ENCODE data around the gene OR6C74.

Gene OR6C74

GRCh38 chr12:55280991-55281390, 36.6 kb downstream of the OR6C74 start:
- H3K4me2 ChIP-seq (ENCODE audit: low read depth, low read length, poor library complexity, severe bottlenecking): no peak overlapping the region
- no peak overlapping the region for H3K9ac ChIP-seq (ENCODE audit: low read length)
- TF ChIP-seq CTCF (IDR thresholded peaks at IDR 0.05; ENCODE audit: insufficient read depth, low read length, poor library complexity, severe bottlenecking): no peak
- no peak for TF ChIP-seq EZH2phosphoT487 (conservative IDR thresholded peaks at IDR 0.05; ENCODE audit: low read length)
- no peaks in the 10 kb centered on the region for H4K20me1 ChIP-seq (ENCODE audit: low read depth, low read length)
- H3K27me3 ChIP-seq (ENCODE audit: low read length): no peaks in the 10 kb centered on the region
- no peaks in the 10 kb centered on the region for H3K79me2 ChIP-seq (ENCODE audit: insufficient read depth, low read length)
- H3K27ac ChIP-seq (ENCODE audit: low read depth, low read length): no peak overlapping the region
- no peak overlapping the region for H3K4me3 ChIP-seq (ENCODE audit: insufficient read depth, low read length, poor library complexity, severe bottlenecking)
- no peaks in the 10 kb centered on the region for H3K9me2 ChIP-seq (replicated peaks; ENCODE audit: insufficient read depth, low read length)
- H2AFZ ChIP-seq (ENCODE audit: low read depth, low read length, severe bottlenecking): no peak overlapping the region
- H3K36me3 ChIP-seq (ENCODE audit: low read length): no peaks in the 10 kb centered on the region
- H3K9me3 ChIP-seq (ENCODE audit: insufficient read depth, low read length): no peaks in the 10 kb centered on the region
- no peaks in the 10 kb centered on the region for H3F3A ChIP-seq (ENCODE audit: insufficient read depth)

- Histone ChIP-seq H3K9ac (ENCODE audit: low read length) (no peak overlapping the region), H2AFZ (ENCODE audit: low read depth, low read length, severe bottlenecking) (no peak overlapping the region), H3K4me3 (ENCODE audit: insufficient read depth, low read length, poor library complexity, severe bottlenecking) (no peak overlapping the region), H3K27ac (ENCODE audit: low read depth, low read length) (no peak overlapping the region), H3K27me3 (ENCODE audit: low read length) (no peaks in the 10 kb centered on the region), H3K79me2 (ENCODE audit: insufficient read depth, low read length) (no peaks in the 10 kb centered on the region), H3F3A (ENCODE audit: insufficient read depth) (no peaks in the 10 kb centered on the region), H3K9me3 (ENCODE audit: insufficient read depth, low read length) (no peaks in the 10 kb centered on the region), H3K4me2 (ENCODE audit: low read depth, low read length, poor library complexity, severe bottlenecking) (no peak overlapping the region), H3K36me3 (ENCODE audit: low read length) (no peaks in the 10 kb centered on the region), H3K9me2 (replicated peaks; ENCODE audit: insufficient read depth, low read length) (no peaks in the 10 kb centered on the region), H4K20me1 (ENCODE audit: low read depth, low read length) (no peaks in the 10 kb centered on the region)
- no peak for TF ChIP-seq EZH2phosphoT487 (conservative IDR thresholded peaks at IDR 0.05; ENCODE audit: low read length)
- TF ChIP-seq CTCF (IDR thresholded peaks at IDR 0.05; ENCODE audit: insufficient read depth, low read length, poor library complexity, severe bottlenecking): no peak
Measured at GRCh38 chr12:55289999-55290398, 45.6 kb downstream of the OR6C74 start.

All from SU-DHL-6 (cell line).